GM18867 (cell line): ENCODE data around the gene C19orf12.

ENCODE experiments used
- ATAC-seq: cut with Tn5 transposase; IDR thresholded peaks from one replicate; pipeline ENCODE4 v1.9.1; 2021; ENCODE audit warnings: mild to moderate bottlenecking, moderate library complexity; ENCODE audit not compliant: unreplicated experiment

C19orf12 gene

GRCh38 chr19:29697523-29698261 lies 17.4 kb downstream of the C19orf12 start:
- no peak for ATAC-seq

- ATAC-seq, result no peak
Measured at GRCh38 chr19:29696565-29696846, 18.6 kb downstream of the C19orf12 start.

- ATAC-seq, result no peak
Measured at GRCh38 chr19:29695765-29696564, 19.1 kb downstream of the C19orf12 start.

- ATAC-seq, result peak; percentile 91
Measured at GRCh38 chr19:29694669-29695627, 20.1 kb downstream of the C19orf12 start.

- ATAC-seq, result no peak
Measured at GRCh38 chr19:29694161-29694560, 20.9 kb downstream of the C19orf12 start.

- ATAC-seq, result no peak
Measured at GRCh38 chr19:29690842-29691241, 24.2 kb downstream of the C19orf12 start.

- ATAC-seq, result no peak
Measured at GRCh38 chr19:29687897-29688728, 26.9 kb downstream of the C19orf12 start.

GRCh38 chr19:29687244-29687896 lies 27.7 kb downstream of the C19orf12 start:
- no peak for ATAC-seq

DNA sequence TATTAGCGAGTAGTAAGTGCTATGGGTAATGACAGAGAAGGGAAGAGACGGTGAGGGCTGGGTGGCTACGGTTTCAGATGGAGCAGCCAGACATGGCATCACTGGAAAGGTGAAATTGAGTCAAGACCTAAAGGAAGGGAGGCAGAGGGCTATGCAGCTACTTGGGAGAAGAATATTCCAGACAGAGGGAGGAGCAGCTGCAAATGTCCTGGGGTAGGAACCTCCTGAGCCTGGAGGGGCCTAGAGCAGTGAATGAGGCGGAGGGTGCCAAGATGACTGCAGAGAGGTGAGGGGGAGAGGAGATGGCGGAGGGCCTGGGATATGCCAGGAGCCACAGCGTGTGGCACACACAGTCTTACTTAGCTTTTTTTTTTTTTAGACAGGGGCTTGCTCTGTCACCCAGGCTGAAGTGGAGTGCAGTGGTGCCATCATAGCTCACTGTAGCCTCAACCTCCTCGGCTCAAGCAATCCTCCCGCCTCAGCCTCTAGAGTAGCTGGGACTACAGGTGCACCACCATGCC lies 28.7 kb downstream of the C19orf12 start:
- no peak for ATAC-seq

- ATAC-seq, result no peak
Measured at GRCh38 chr19:29685326-29685725, 29.7 kb downstream of the C19orf12 start.

GRCh38 chr19:29683009-29683408 lies 32.1 kb downstream of the C19orf12 start:
- ATAC-seq, result no peak

DNA sequence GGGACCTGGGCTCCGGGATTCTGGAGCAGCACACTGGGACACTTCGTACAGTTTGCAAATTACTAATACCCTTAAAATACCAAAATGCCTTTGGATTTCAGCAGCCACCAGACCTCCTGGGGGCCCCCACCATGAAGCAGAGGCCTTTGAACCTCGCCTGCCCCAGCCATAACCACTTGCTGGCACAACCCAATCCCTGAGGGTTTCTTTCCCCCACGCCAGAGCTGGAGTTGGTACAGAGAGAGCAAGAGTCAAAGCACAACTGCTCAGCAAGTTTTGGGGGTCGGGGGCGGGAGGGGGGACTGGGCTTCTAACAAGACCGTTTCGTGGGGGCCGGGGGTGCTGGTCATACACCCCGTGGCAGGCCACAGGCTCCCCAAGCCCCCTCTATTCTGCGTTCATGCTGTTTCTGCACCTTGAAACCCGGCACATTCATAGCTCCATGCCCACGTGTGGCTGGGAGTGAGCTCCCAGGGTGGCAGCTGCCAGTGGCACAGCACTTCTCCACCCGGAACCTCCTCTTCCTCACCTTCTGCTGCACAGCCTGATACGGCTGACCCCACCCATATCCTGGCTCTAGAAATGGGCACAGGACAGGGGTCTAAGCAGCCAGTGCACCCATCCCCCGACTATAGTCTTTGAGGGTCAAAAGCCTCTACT lies 32.7 kb downstream of the C19orf12 start:
- ATAC-seq, result no peak

- no peak for ATAC-seq
Measured at GRCh38 chr19:29681422-29682235, 33.4 kb downstream of the C19orf12 start.

DNA sequence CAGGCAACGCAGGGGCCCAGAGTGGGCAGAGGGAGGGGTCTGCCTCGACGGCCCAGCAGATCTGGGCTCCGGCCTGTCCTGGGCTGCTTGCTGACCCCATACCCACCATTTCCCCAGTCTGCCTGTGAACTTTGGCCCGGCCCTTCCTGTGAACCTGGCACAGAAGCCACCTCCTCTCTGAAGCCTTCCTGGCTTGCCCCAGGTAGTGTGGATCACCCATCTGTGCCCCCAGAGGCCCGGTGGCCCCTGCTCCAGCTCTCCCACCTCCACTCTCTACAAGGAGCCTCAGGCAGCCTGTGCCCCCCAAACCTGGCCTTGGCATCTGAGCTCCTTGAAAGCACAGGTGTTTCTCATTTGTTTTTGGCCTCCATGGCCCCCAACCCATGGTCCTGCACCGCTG lies 34.1 kb downstream of the C19orf12 start:
- no peak for ATAC-seq

- peak; percentile 71 for ATAC-seq
Measured at GRCh38 chr19:29680447-29680846, 34.6 kb downstream of the C19orf12 start.

GRCh38 chr19:29679598-29680210 lies 35.4 kb downstream of the C19orf12 start:
- ATAC-seq, result no peak

- no peak for ATAC-seq
Measured at GRCh38 chr19:29678484-29679106, 36.5 kb downstream of the C19orf12 start.
